ENCODE data around the gene LGALS12.
"Not testable (repeated sequence)": the region's sequence is repeated elsewhere in the genome, so short reads cannot be mapped to it uniquely, and the experiment has no call there.

Gene LGALS12

GRCh38 chr11:63504054-63504453, 1.8 kb upstream of the LGALS12 start:
- in situ Hi-C loops (cut with MboI; ENCODE audit: low sequenced_read_pairs), result no loop called here

- in situ Hi-C loops (cut with MboI; ENCODE audit: low sequenced_read_pairs), result no loop called here
These were observed 824 bp upstream of the LGALS12 start for GRCh38 chr11:63504933-63505586.

- in situ Hi-C loops (cut with MboI; ENCODE audit: low sequenced_read_pairs), result no loop called here
These were observed 992 bp downstream of the LGALS12 start for GRCh38 chr11:63506876-63507275.

GRCh38 chr11:63507511-63507910, 1.6 kb downstream of the LGALS12 start:
- in situ Hi-C loops (cut with MboI; ENCODE audit: low sequenced_read_pairs), result no loop called here

- in situ Hi-C loops (cut with MboI; ENCODE audit: low sequenced_read_pairs), result no loop called here
These were observed 2.1 kb downstream of the LGALS12 start for GRCh38 chr11:63508009-63508408.

- in situ Hi-C loops (cut with MboI; ENCODE audit: low sequenced_read_pairs), result no loop called here
These were observed 2.9 kb downstream of the LGALS12 start for GRCh38 chr11:63508745-63509144.

GRCh38 chr11:63510360-63511047, 4.6 kb downstream of the LGALS12 start:
- in situ Hi-C loops (cut with MboI; ENCODE audit: low sequenced_read_pairs), result no loop called here

- in situ Hi-C loops (cut with MboI; ENCODE audit: low sequenced_read_pairs), result no loop called here
These were observed 5.3 kb downstream of the LGALS12 start for GRCh38 chr11:63511048-63511748.

- in situ Hi-C loops (cut with MboI; ENCODE audit: low sequenced_read_pairs), result no loop called here
These were observed 6.9 kb downstream of the LGALS12 start for GRCh38 chr11:63512816-63513215.

GRCh38 chr11:63516109-63516508, 10.2 kb downstream of the LGALS12 start:
- in situ Hi-C loops (cut with MboI; ENCODE audit: low sequenced_read_pairs), result no loop called here

GRCh38 chr11:63517156-63517555, 11.3 kb downstream of the LGALS12 start:
- in situ Hi-C loops (cut with MboI; ENCODE audit: low sequenced_read_pairs), result no loop called here

- in situ Hi-C loops (cut with MboI; ENCODE audit: low sequenced_read_pairs), result no loop called here
These were observed 12.7 kb downstream of the LGALS12 start for GRCh38 chr11:63518548-63518947.

GRCh38 chr11:63520606-63521170, 14.8 kb downstream of the LGALS12 start:
- in situ Hi-C loops (cut with MboI; ENCODE audit: low sequenced_read_pairs), result no loop called here

GRCh38 chr11:63521896-63522295, 16.0 kb downstream of the LGALS12 start:
- in situ Hi-C loops (cut with MboI; ENCODE audit: low sequenced_read_pairs), result no loop called here

- in situ Hi-C loops (cut with MboI; ENCODE audit: low sequenced_read_pairs), result no loop called here
These were observed 17.3 kb downstream of the LGALS12 start for GRCh38 chr11:63523151-63523550.

GRCh38 chr11:63527667-63528066, 21.8 kb downstream of the LGALS12 start:
- in situ Hi-C loops (cut with MboI; ENCODE audit: low sequenced_read_pairs), result no loop called here

- in situ Hi-C loops (cut with MboI; ENCODE audit: low sequenced_read_pairs), result not testable (repeated sequence)
These were observed 22.3 kb downstream of the LGALS12 start for GRCh38 chr11:63528156-63528555.

- in situ Hi-C loops (cut with MboI; ENCODE audit: low sequenced_read_pairs), result not testable (repeated sequence)
These were observed 22.9 kb downstream of the LGALS12 start for GRCh38 chr11:63528729-63529278.

GRCh38 chr11:63529373-63529772, 23.5 kb downstream of the LGALS12 start:
- in situ Hi-C loops (cut with MboI; ENCODE audit: low sequenced_read_pairs), result not testable (repeated sequence)

GRCh38 chr11:63530021-63530420, 24.1 kb downstream of the LGALS12 start:
- in situ Hi-C loops (cut with MboI; ENCODE audit: low sequenced_read_pairs), result no loop called here

GRCh38 chr11:63531074-63531792, 25.3 kb downstream of the LGALS12 start:
- in situ Hi-C loops (cut with MboI; ENCODE audit: low sequenced_read_pairs), result not testable (repeated sequence)
